ENCODE results near the gene TRMT112.

GRCh38 chr11:64286801-64287159, 30.6 kb downstream of the TRMT112 start:
- TF ChIP-seq EZH2 (IDR thresholded peaks at IDR 0.05; ENCODE audit: borderline replicate concordance, insufficient read depth, low read length, poor library complexity, severe bottlenecking) (no peak), EP300 (conservative IDR thresholded peaks at IDR 0.05; ENCODE audit: poor library complexity, severe bottlenecking) (no peak), POLR2AphosphoS5 (IDR thresholded peaks at IDR 0.05) (no peak), CTCF (IDR thresholded peaks at IDR 0.05; ENCODE audit: poor library complexity, severe bottlenecking) (no peak), REST (IDR thresholded peaks at IDR 0.05; ENCODE audit: borderline replicate concordance) (no peak), SMC3 (conservative IDR thresholded peaks at IDR 0.05; ENCODE audit: poor library complexity) (no peak), RAD21 (conservative IDR thresholded peaks at IDR 0.05) (no peak)
